ENCODE results near the gene MORN3.
"Not testable (repeated sequence)": the region's sequence is repeated elsewhere in the genome, so short reads cannot be mapped to it uniquely, and the experiment has no call there.

MORN3 gene

GRCh38 chr12:121689430-121689829 lies 20.0 kb upstream of the MORN3 start:
- no peak for DNase-seq (ENCODE audit: low read depth)

- DNase-seq (ENCODE audit: low read depth) = no peak
Measured at GRCh38 chr12:121688966-121689365, 19.5 kb upstream of the MORN3 start.

- DNase-seq (ENCODE audit: low read depth) = not testable (repeated sequence)
Measured at GRCh38 chr12:121679661-121680197, 10.3 kb upstream of the MORN3 start.

GRCh38 chr12:121678716-121679300 lies 9.4 kb upstream of the MORN3 start:
- no peak for DNase-seq (ENCODE audit: low read depth)

GRCh38 chr12:121678305-121678704 lies 8.9 kb upstream of the MORN3 start:
- DNase-seq (ENCODE audit: low read depth) = no peak

- no peak for DNase-seq (ENCODE audit: low read depth)
Measured at GRCh38 chr12:121676190-121676589, 6.7 kb upstream of the MORN3 start.

- DNase-seq (ENCODE audit: low read depth) = no peak
Measured at GRCh38 chr12:121673013-121673511, 3.6 kb upstream of the MORN3 start.

- no peak for DNase-seq (ENCODE audit: low read depth)
Measured at GRCh38 chr12:121668750-121669520, 519 bp downstream of the MORN3 start.

- not testable (repeated sequence) for DNase-seq (ENCODE audit: low read depth)
Measured at GRCh38 chr12:121666829-121667228, 2.6 kb downstream of the MORN3 start.

GRCh38 chr12:121663610-121663929 lies 5.9 kb downstream of the MORN3 start:
- DNase-seq (ENCODE audit: low read depth) = no peak

- DNase-seq (ENCODE audit: low read depth) = not testable (repeated sequence)
Measured at GRCh38 chr12:121661353-121662105, 7.9 kb downstream of the MORN3 start.

- DNase-seq (ENCODE audit: low read depth) = no peak
Measured at GRCh38 chr12:121657305-121658008, 12.0 kb downstream of the MORN3 start.

- no peak for DNase-seq (ENCODE audit: low read depth)
Measured at GRCh38 chr12:121656122-121656521, 13.3 kb downstream of the MORN3 start.

- DNase-seq (ENCODE audit: low read depth) = no peak
Measured at GRCh38 chr12:121653999-121654398, 15.5 kb downstream of the MORN3 start.

- DNase-seq (ENCODE audit: low read depth) = no peak
Measured at GRCh38 chr12:121652767-121653497, 16.5 kb downstream of the MORN3 start.

- DNase-seq (ENCODE audit: low read depth) = no peak
Measured at GRCh38 chr12:121651320-121651719, 18.1 kb downstream of the MORN3 start.

- no peak for DNase-seq (ENCODE audit: low read depth)
Measured at GRCh38 chr12:121649819-121650353, 19.6 kb downstream of the MORN3 start.

- DNase-seq (ENCODE audit: low read depth) = no peak
Measured at GRCh38 chr12:121649322-121649721, 20.1 kb downstream of the MORN3 start.

GRCh38 chr12:121648458-121649028 lies 20.9 kb downstream of the MORN3 start:
- no peak for DNase-seq (ENCODE audit: low read depth)

- no peak for DNase-seq (ENCODE audit: low read depth)
Measured at GRCh38 chr12:121641343-121641630, 28.2 kb downstream of the MORN3 start.

Data from HS-5 (cell line).